Stimulated activated CD4-positive, alpha-beta T cell treated with anti-CD3 and anti-CD28 coated beads, Interleukin-4, amount 100 ng/mL, for 1 hour (primary cell): ENCODE results near the gene VWA5B1.
A peak's percentile ranks its signal among the peaks of the same experiment; 100 is the strongest.

Experiments used
- DNase-seq: peaks from one replicate; pipeline ENCODE4 v3.0.0-alpha.2; 2020

Gene VWA5B1

GRCh38 chr1:20322825-20323612, 32.3 kb downstream of the VWA5B1 start:
- peak; percentile 27 for DNase-seq

GRCh38 chr1:20323613-20323920, 32.9 kb downstream of the VWA5B1 start:
- DNase-seq: no peak

- DNase-seq: no peak
Observed at GRCh38 chr1:20324704-20325406, 34.2 kb downstream of the VWA5B1 start.

GRCh38 chr1:20325407-20325843, 34.8 kb downstream of the VWA5B1 start:
- no peak for DNase-seq

- no peak for DNase-seq
Observed at GRCh38 chr1:20325844-20326420, 35.3 kb downstream of the VWA5B1 start.

- DNase-seq: no peak
Observed at GRCh38 chr1:20327467-20327866, 36.8 kb downstream of the VWA5B1 start.

- DNase-seq: no peak
Observed at GRCh38 chr1:20328201-20328600, 37.5 kb downstream of the VWA5B1 start.

DNA sequence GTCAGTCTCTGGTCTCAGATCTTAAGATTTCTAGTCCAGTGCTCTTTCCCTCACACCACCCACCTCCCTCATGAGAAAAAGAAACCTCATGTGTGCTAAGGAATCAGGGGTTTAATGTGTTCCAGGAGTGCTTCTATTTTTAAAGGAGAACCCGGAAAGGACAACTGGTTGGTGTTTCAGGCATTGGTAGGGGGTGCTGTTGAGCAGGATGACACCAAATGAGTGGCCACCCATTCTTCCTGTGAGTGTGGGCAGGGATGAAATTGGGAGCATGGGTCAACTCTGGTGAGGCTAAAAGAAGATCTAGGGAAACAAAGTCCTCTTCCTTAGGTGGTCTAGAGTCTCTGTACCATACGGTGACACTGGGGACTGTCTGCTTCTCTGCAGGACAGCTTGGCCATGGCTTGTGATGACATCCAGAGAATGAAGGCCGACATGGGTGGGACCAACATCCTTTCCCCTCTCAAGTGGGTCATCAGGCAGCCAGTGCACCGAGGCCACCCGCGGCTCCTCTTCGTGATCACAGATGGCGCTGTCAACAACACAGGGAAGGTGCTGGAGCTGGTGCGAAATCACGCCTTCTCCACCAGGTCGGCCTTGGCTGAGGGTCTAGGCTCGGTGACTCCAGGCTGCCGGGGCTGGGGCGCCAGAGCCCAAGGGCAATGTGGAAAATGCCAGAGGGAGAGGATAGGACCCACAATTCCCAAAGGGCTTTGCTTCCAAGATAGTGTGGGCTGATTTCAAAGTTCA, 39.3 kb downstream of the VWA5B1 start:
- no peak for DNase-seq

DNA sequence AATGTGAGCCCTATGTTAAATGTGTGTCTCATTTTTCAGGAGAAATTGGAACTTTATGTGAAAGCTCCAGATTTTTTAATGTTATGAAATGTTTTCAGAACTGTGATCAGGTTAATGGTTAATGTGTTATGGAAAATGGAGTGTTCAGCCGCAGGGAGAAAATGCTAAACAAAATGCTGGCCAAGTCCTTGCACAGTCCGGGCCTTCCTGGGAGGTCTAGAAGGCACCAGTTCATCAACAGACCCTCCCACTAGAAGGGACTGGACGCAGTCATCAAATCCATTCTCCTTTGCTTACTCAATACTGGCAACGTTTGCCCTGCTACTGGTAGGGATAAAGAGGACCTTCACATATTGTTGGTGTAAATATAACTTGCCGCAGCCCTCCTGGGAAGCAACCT, 43.4 kb downstream of the VWA5B1 start:
- DNase-seq: no peak

- DNase-seq: no peak
Observed at GRCh38 chr1:20336105-20336605, 45.5 kb downstream of the VWA5B1 start.

GRCh38 chr1:20337581-20337980, 46.9 kb downstream of the VWA5B1 start:
- no peak for DNase-seq

- no peak for DNase-seq
Observed at GRCh38 chr1:20339811-20340457, 49.3 kb downstream of the VWA5B1 start.

GRCh38 chr1:20342294-20343148, 51.8 kb downstream of the VWA5B1 start:
- no peak for DNase-seq

- DNase-seq: peak; percentile 37
Observed at GRCh38 chr1:20343149-20343937, 52.7 kb downstream of the VWA5B1 start.

DNA sequence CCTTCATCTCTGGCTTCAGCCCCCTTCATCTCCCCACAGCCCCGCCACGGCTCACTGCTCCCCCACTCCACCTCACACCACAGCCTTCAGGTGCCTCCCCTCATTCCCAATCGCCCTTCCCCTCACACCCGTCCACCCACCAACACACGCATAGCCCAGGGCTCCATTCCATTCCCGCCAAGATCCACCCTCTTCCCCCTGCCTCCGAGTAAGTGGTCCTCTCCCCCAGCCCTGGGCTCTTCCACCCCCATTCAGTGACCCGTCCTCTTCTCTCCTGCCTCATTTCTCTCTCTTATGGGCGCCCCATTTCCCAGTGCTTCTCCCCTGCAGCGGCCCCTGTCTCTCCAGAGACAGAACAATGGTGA, 53.2 kb downstream of the VWA5B1 start:
- no peak for DNase-seq

DNA sequence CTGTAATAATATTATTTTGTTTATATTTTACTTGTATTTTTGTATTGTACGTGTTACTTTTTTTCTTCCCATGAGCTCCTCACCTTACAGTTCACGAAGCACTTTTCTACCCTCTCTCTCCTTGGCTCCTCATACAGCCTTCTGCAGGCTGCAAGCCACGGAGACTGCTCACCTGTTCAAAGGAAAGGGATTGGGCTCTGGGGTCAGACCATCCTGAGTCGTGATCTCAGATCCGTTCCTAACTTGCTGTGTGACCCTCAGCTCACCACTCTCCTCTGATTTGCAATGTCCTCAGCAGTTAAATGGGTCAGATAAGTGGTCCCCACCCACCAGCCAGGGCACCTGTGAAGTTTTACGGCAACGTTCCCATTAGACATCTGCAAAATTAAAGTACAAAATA, 54.1 kb downstream of the VWA5B1 start:
- DNase-seq: no peak

- no peak for DNase-seq
Observed at GRCh38 chr1:20345419-20345818, 54.7 kb downstream of the VWA5B1 start.

DNA sequence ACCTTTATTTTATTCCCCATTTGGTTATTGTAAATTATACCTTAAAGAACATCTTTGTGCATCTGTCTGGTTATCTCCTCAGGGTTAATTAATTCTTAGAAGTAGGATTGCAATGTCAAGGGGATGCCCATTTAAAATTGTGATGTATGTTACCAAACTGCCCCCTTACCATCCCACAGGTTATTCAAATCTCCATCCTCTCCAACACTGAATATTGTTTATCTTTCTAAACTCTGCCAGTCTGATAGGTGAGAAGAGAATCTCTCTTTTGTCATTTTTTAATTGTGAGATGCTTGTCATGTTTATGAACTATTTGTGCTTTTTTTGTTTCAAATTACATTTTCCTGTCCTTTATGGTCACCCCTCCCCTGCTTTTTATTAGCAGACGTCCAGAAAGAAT, 55.8 kb downstream of the VWA5B1 start:
- no peak for DNase-seq

DNA sequence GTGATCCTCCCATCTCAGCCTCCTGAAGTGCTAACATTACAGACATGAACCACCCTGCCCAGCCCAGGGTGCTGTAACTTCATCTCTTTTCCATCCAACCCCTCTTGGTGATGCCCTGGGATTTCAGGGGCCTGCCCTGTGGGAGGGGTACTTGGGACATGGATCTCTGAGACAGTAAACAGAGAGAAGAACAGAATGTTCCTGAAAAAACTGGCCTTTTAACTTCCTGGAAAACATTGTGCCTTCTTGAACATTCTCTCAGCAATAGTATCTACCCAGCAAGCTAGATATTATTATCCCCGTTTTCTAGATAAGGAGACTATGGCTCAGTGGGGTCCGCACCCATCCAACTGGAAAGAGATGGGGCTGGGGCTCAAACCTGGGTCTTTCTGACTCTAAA, 57.0 kb downstream of the VWA5B1 start:
- no peak for DNase-seq

GRCh38 chr1:20348326-20348915, 57.7 kb downstream of the VWA5B1 start:
- DNase-seq: no peak

DNA sequence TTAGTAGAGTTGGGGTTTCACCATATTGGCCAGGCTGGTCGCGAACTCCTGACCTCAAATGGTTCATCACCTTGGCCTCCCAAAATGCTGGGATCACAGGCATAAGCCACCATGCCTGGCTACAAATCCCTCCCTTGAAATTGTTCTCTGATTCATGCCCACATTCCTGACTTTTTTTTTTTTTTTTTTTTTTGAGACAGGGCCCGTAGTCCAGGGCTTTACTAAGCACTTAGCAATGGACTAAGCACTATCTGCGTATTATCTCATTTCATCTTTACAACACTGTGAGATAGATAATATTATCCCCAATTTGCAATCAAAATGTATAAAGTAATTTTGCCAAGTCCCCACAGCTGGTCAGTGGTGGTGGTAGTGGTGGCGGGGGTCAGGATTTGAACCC, 58.9 kb downstream of the VWA5B1 start:
- no peak for DNase-seq
